Esophagus muscularis mucosa (tissue), 3 donors: ENCODE data around the gene KCNH1.

Experiments used
- POLR2A ChIP-seq: fragments of 450-650 bp; IDR thresholded peaks from one replicate; pipeline ENCODE4 v1.6.1; 2017; ENCODE audit warnings: antibody characterized with exemption, moderate library complexity, mild to moderate bottlenecking, low read depth
- TF ChIP-seq, protein P1 (sequence below), 3 experiments: fragments of 200-600 bp in 2 of 3; fragments of 450-650 bp in 1 of 3; sonication (generic) in 2 of 3; IDR thresholded peaks; one replicate each; pipeline ENCODE4 v1.5.1; 2017 to 2019; ENCODE audit warnings: antibody characterized with exemption in 3 of 3, mild to moderate bottlenecking in 2 of 3, moderate library complexity in 1 of 3

DNA sequence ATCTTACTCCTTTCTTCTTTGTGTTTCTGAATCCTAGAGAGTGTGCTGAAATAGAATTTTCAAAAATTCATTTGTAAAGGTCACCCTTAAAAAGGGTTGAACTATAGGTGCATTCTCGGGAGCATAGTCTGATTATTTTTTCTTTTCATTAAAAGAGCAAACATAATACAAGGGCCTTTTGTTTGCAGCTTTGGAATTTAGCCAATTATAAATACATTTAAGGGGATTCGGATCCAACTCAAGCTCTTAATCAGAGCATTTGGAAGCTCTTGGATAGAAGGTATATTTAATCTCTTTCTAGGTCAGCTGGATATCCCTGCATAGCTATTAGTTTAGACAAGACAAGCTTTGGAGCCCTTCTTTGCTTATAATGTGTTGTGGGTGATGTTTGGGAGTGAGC, 483.5 kb downstream of the KCNH1 start:
- TF ChIP-seq, protein P1, sequence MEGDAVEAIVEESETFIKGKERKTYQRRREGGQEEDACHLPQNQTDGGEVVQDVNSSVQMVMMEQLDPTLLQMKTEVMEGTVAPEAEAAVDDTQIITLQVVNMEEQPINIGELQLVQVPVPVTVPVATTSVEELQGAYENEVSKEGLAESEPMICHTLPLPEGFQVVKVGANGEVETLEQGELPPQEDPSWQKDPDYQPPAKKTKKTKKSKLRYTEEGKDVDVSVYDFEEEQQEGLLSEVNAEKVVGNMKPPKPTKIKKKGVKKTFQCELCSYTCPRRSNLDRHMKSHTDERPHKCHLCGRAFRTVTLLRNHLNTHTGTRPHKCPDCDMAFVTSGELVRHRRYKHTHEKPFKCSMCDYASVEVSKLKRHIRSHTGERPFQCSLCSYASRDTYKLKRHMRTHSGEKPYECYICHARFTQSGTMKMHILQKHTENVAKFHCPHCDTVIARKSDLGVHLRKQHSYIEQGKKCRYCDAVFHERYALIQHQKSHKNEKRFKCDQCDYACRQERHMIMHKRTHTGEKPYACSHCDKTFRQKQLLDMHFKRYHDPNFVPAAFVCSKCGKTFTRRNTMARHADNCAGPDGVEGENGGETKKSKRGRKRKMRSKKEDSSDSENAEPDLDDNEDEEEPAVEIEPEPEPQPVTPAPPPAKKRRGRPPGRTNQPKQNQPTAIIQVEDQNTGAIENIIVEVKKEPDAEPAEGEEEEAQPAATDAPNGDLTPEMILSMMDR (IDR thresholded peaks at IDR 0.05) = no peak
- TF ChIP-seq POLR2A = no peak
